GM12891 (cell line): ENCODE results near the gene FAM184A.

ENCODE experiments used
- POLR2A ChIP-seq: IDR thresholded peaks from 2 replicates; pipeline ENCODE4 v1.6.1; 2011; ENCODE audit warnings: low read depth, low read length, control low read depth
- POLR2AphosphoS5 ChIP-seq: IDR thresholded peaks from 2 replicates; pipeline ENCODE4 v1.6.1; 2011; ENCODE audit warnings: low read depth, low read length, control low read depth
- SPI1 ChIP-seq: IDR thresholded peaks from 2 replicates; pipeline ENCODE4 v1.6.1; 2011; ENCODE audit warnings: low read depth, low read length, control low read depth
- TAF1 ChIP-seq: IDR thresholded peaks from 2 replicates; pipeline ENCODE4 v1.6.1; 2011; ENCODE audit warnings: low read depth, low read length, control low read depth

DNA sequence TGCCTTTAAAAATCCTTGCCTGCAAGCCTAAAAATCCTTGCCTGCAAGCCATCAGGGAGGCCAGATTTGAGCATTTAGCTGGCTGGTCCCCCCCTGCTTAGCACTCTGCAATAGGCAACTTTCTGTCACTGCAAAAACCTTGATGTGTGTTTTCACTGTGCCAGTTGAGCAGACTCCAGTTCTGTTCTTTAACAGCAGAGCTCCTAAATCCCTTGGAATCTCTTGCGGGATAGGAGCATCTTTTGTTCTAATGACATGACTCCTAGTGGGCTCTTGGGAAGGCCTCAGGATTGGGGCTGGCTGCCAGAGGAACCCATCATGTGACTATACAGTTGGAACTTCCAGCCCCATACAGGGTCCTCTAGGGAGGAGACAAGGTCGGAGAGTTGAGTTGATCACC is 50.4 kb downstream of the FAM184A start:
- TF ChIP-seq POLR2AphosphoS5 (no peak), POLR2A (no peak), SPI1 (no peak), TAF1 (no peak)
